SK-N-SH (cell line): Measurements from ENCODE around the gene SHROOM1. TPM values are rescaled to one million over a fixed set of nuclear protein-coding genes. Genes with fewer than 3 reads are reported as not detected.

ENCODE experiments used
- CTCF ChIA-PET: fragments of 300-600, 350-600 bp; formaldehyde crosslinking; extraction: SDS; loops from one replicate; lab custom pipeline; 2021; lab: Yijun Ruan, JAX
- POLR2A ChIA-PET: fragments of 350-600 bp; sonication (Branson Sonifier 250); formaldehyde crosslinking; extraction: SDS; loops from one replicate; lab custom pipeline; 2020; ENCODE audit warnings: antibody characterized with exemption, inconsistent platforms; lab: Yijun Ruan, JAX
- DNase-seq: peaks from one replicate; pipeline ENCODE4 v3.0.0; 2012
- H2AFZ ChIP-seq: fragments of 200-600 bp; sonication (generic); 2 replicates; pipeline ENCODE4 v1.8.1; 2016; ENCODE audit warnings: antibody characterized with exemption, mild to moderate bottlenecking, low read depth
- H3F3A ChIP-seq: fragments of 200-600 bp; sonication (generic); replicated peaks from 2 replicates; pipeline ENCODE3; 2016; ENCODE audit warnings: antibody characterized with exemption, mild to moderate bottlenecking; ENCODE audit not compliant: insufficient read depth
- H3K27ac ChIP-seq, 2 experiments: fragments of 200-500 bp in 1 of 2; fragments of 200-600 bp in 1 of 2; sonication (Bioruptor generic) in 1 of 2; sonication (generic), shearing (Covaris generic) in 1 of 2; 2 replicates each; pipeline versions ENCODE4 v1.5.1 to v1.6.1; 2014 to 2016; ENCODE audit warnings: low read depth in 2 of 2, inconsistent platforms in 1 of 2, low read length in 1 of 2, mild to moderate bottlenecking in 1 of 2, mixed read lengths in 1 of 2
- H3K27me3 ChIP-seq: fragments of 200-600 bp; sonication (generic), shearing (Covaris generic); 2 replicates; pipeline ENCODE4 v1.6.1; 2016; ENCODE audit warnings: mixed run types; ENCODE audit not compliant: insufficient read depth
- H3K36me3 ChIP-seq, 2 experiments: fragments of 200-500 bp in 1 of 2; fragments of 200-600 bp in 1 of 2; sonication (Bioruptor generic) in 1 of 2; sonication (generic) in 1 of 2; replicated peaks in 1 of 2; 2 replicates each; pipeline versions ENCODE3 to v1.5.1; 2014 to 2016; ENCODE audit warnings: low read length in 1 of 2, mild to moderate bottlenecking in 1 of 2; ENCODE audit not compliant: insufficient read depth in 2 of 2, control insufficient read depth in 1 of 2
- H3K4me1 ChIP-seq, 2 experiments: fragments of 200-500 bp in 1 of 2; fragments of 200-600 bp in 1 of 2; sonication (Bioruptor generic) in 1 of 2; sonication (generic), shearing (Covaris generic) in 1 of 2; 2 replicates each; pipeline versions ENCODE4 v1.5.1 to v1.6.1; 2014 to 2016; ENCODE audit warnings: low read depth in 1 of 2, low read length in 1 of 2, mixed run types in 1 of 2; ENCODE audit not compliant: insufficient read depth in 2 of 2, control insufficient read depth in 1 of 2
- H3K4me2 ChIP-seq: fragments of 200-600 bp; sonication (generic), shearing (Covaris generic); 2 replicates; pipeline ENCODE4 v1.6.1; 2017; ENCODE audit warnings: mixed run types
- H3K4me3 ChIP-seq, 2 experiments: fragments of 200-500 bp in 1 of 2; fragments of 200-600 bp in 1 of 2; sonication (Bioruptor generic) in 1 of 2; sonication (generic), shearing (Covaris generic) in 1 of 2; 2 replicates each; pipeline versions ENCODE4 v1.5.1 to v1.8.1; 2014 to 2016; ENCODE audit warnings: low read depth in 2 of 2, inconsistent platforms in 1 of 2, low read length in 1 of 2, mild to moderate bottlenecking in 1 of 2, mixed read lengths in 1 of 2, moderate library complexity in 1 of 2
- H3K79me2 ChIP-seq: fragments of 200-600 bp; sonication (generic); 2 replicates; pipeline ENCODE4 v1.8.1; 2017; ENCODE audit warnings: mild to moderate bottlenecking; ENCODE audit not compliant: insufficient read depth
- H3K9ac ChIP-seq: fragments of 200-600 bp; sonication (generic); 2 replicates; pipeline ENCODE4 v1.6.1; 2017; ENCODE audit warnings: mixed run types
- H3K9me2 ChIP-seq: fragments of 200-600 bp; sonication (generic); 2 replicates; pipeline ENCODE4 v1.6.1; 2017; ENCODE audit warnings: mixed run types
- H3K9me3 ChIP-seq: fragments of 200-600 bp; sonication (generic); 2 replicates; pipeline ENCODE4 v1.6.1; 2017; ENCODE audit warnings: mixed run types, mild to moderate bottlenecking, moderate library complexity
- H4K20me1 ChIP-seq: fragments of 200-600 bp; sonication (generic); 2 replicates; pipeline ENCODE4 v1.6.1; 2017; ENCODE audit warnings: mild to moderate bottlenecking, mixed run types; ENCODE audit not compliant: insufficient read depth
- CTCF ChIP-seq: fragments of 200-600 bp; sonication (generic); IDR thresholded peaks from 2 replicates; pipeline ENCODE4 v1.6.1; 2017; ENCODE audit warnings: antibody characterized with exemption, mild to moderate bottlenecking, moderate library complexity
- ELF1 ChIP-seq: IDR thresholded peaks from 2 replicates; pipeline ENCODE4 v1.4.0; 2012
- EP300 ChIP-seq, 2 experiments: IDR thresholded peaks; 2 replicates each; pipeline versions ENCODE4 v1.4.0 to v1.6.1; 2012; ENCODE audit warnings: borderline replicate concordance in 1 of 2, low read depth in 1 of 2, low read length in 1 of 2
- EZH2phosphoT487 ChIP-seq: fragments of 200-600 bp; sonication (generic); IDR thresholded peaks from 2 replicates; pipeline ENCODE4 v1.6.1; 2017; ENCODE audit warnings: low read depth, mixed run types, mild to moderate bottlenecking, antibody characterized with exemption, moderate library complexity, borderline replicate concordance
- FOSL2 ChIP-seq: IDR thresholded peaks from 2 replicates; pipeline ENCODE4 v1.4.0; 2012; ENCODE audit warnings: low read depth, mild to moderate bottlenecking, moderate library complexity, borderline replicate concordance
- FOXM1 ChIP-seq: IDR thresholded peaks from 2 replicates; pipeline ENCODE4 v1.4.0; 2012; ENCODE audit warnings: low read depth, mild to moderate bottlenecking
- GATA2 ChIP-seq: sonication (generic); formaldehyde crosslinking; IDR thresholded peaks from 2 replicates; pipeline ENCODE4 v1.5.0; 2020; ENCODE audit warnings: mild to moderate bottlenecking, missing genetic modification reagents
- NFIC ChIP-seq: IDR thresholded peaks from 2 replicates; pipeline ENCODE4 v1.4.0; 2012; ENCODE audit warnings: borderline replicate concordance
- NRF1 ChIP-seq: IDR thresholded peaks from 2 replicates; pipeline ENCODE4 v1.6.1; 2012; ENCODE audit warnings: low read depth, mild to moderate bottlenecking, low read length
- POLR2AphosphoS5 ChIP-seq: IDR thresholded peaks from 2 replicates; pipeline ENCODE4 v1.6.1; 2012; ENCODE audit warnings: low read depth, low read length
- RCOR1 ChIP-seq: fragments of 150-350 bp; IDR thresholded peaks from 2 replicates; pipeline ENCODE4 v1.6.1; 2017; ENCODE audit warnings: antibody characterized with exemption, low read length
- RXRA ChIP-seq: IDR thresholded peaks from 2 replicates; pipeline ENCODE4 v1.4.0; 2012; ENCODE audit warnings: low read depth, mild to moderate bottlenecking, borderline replicate concordance
- SIN3A ChIP-seq: IDR thresholded peaks from 2 replicates; pipeline ENCODE4 v1.6.1; 2012; ENCODE audit warnings: low read depth, mild to moderate bottlenecking, low read length, moderate library complexity, borderline replicate concordance
- SMC3 ChIP-seq: IDR thresholded peaks from 2 replicates; pipeline ENCODE4 v1.6.1; 2012; ENCODE audit warnings: low read depth, low read length, improper control_type of control experiment
- TCF12 ChIP-seq: IDR thresholded peaks from 2 replicates; pipeline ENCODE4 v1.4.0; 2012
- USF1 ChIP-seq: IDR thresholded peaks from 2 replicates; pipeline ENCODE4 v1.4.0; 2012; ENCODE audit warnings: low read depth, borderline replicate concordance
- USF2 ChIP-seq: fragments of 150-350 bp; IDR thresholded peaks from 2 replicates; pipeline ENCODE4 v1.6.1; 2017; ENCODE audit warnings: antibody characterized with exemption, low read length, low read depth, borderline replicate concordance
- YY1 ChIP-seq: IDR thresholded peaks from 2 replicates; pipeline ENCODE4 v1.4.0; 2012; ENCODE audit warnings: low read depth, mild to moderate bottlenecking
- ZBTB33 ChIP-seq: IDR thresholded peaks from 2 replicates; pipeline ENCODE4 v1.4.0; 2012; ENCODE audit warnings: low read depth, borderline replicate concordance
- WGBS: methylation state at CpG from one replicate; pipeline ENCODE4 v1.1.6; 2017; ENCODE audit warnings: low lambda C conversion rate; 5-methylcytosine and 5-hydroxymethylcytosine counted together
- polyA plus RNA-seq, 3 experiments: library from polyadenylated mRNA; depleted of rRNA; stranded (reverse); fragments of >200 nt; gene quantifications; 2 replicates each; pipeline ENCODE4 v1.2.3, GENCODE V29; 2012

SHROOM1 gene
- polyA plus RNA-seq, 1 of the 3 experiments (the other 2 are of a cell fraction), result 3.8 TPM

DNA sequence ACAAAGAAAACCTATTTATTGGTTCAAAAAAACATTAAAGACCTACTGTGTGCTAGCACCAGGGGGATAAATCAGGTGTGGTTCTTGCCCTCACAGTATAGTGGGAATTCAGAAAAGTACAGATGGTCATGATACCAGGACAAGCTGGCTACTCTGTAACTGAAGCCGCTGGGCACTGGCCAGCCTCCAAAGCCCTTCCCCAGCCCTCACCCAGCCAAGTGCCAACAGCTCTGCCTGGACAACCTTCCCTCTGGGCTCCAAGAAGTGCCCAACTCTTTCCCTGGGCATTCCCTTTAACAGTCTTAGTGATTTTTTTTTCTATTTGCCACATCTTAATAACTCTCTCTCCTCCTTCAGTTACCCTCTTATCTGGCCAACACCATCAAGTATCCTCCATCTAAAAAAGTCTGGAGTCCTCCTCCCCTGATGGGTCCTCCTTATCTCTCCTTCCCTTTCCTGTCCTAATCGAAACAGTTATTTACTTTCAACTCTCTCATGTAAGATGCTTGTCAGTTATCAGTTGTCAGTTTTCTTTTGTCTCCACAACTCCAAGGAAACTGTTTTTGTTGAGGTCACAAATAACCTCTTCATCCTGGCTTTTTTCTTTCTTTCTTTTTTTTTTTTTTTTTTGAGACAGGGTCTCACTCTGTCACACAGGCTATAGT lies 40.1 kb downstream of the SHROOM1 start:
- no peak overlapping the region for H3K4me3 ChIP-seq
- no peak overlapping the region for H2AFZ ChIP-seq
- no peaks in the 10 kb centered on the region for H3K9me3 ChIP-seq
- H3K9ac ChIP-seq, result no peak overlapping the region
- TF ChIP-seq ELF1, result no peak
- no peak for TF ChIP-seq SIN3A
- no peaks in the 10 kb centered on the region for H3K9me2 ChIP-seq
- ChIA-PET POLR2A (interaction anchor here (0.5 to 0.6 kb wide), 3 partner anchors 15 to 421 kb away, joined by 3 to 4 read pairs (median 3); partner anchors contain the start of gene SLC22A5), CTCF (interaction anchor here (0.7 to 1.3 kb wide), 3 partner anchors 29 to 263 kb away, joined by 3 to 5 read pairs (median 3); no protein-coding TSS in a partner anchor)
- no peak overlapping the region for H3K27ac ChIP-seq
- no peaks in the 10 kb centered on the region for H4K20me1 ChIP-seq
- 56% methylated on average over 2 of the region's 2 CpGs for WGBS
- peaks cover 0 to 17% of the 10 kb centered on the region in 2 experiments; a peak in 1 of 4 replicates for H3K4me1 ChIP-seq
- no peak for DNase-seq
- no peak overlapping the region for H3K4me2 ChIP-seq
- H3K79me2 ChIP-seq, result no peaks in the 10 kb centered on the region
- H3K27me3 ChIP-seq, result no peaks in the 10 kb centered on the region
- H3K36me3 ChIP-seq, result no peaks in the 10 kb centered on the region
- H3F3A ChIP-seq, result peaks cover 6% of the 10 kb centered on the region

DNA sequence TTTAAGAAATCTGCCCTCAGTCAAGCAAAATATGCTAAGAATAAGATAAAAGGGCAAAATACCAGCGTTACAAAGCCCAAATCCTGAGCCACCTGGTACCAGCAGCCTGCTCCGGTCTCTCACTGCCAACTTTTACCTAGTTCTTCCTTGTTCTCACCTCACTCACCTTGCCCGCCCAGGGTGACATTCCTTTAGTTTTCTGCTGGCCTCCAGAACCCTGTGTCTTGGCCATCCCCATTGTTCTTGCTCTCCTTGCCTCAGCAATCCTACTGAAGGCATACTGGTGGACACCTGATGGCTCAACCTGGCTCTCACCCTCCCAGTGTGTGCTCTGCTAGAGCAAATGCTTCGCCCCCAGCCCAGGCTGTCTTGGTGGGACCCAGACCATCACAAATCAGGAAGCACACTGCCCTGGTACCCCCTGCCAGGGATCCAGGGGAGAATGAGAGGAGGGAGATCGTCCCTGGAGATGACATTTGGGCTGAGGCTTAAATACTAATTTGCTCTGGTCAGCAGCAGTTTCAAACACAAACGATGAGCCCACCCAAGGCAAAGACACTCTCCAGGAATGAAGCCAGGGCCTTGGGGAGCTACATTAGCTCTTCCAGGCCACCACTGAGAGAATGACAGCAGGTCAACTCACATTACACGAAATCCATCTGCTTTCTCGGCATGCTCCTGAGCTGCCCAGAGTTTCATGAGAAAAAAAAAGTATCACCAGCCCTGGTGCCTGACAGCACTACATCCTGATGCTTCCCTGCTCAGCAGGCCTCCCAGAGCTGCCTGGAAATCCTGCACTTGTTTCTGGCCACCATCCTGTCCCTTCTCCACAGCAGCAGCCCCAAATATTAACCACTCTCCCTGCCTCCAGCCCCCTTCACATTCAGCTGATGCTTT lies 41.2 kb downstream of the SHROOM1 start:
- no peaks in the 10 kb centered on the region for H3K27me3 ChIP-seq
- H3K4me3 ChIP-seq, result no peak overlapping the region
- H3K9me2 ChIP-seq, result no peaks in the 10 kb centered on the region
- H3K4me1 ChIP-seq, result peaks cover 0 to 17% of the 10 kb centered on the region in 2 experiments; a peak in 1 of 4 replicates
- no peaks in the 10 kb centered on the region for H3K9me3 ChIP-seq
- no peaks in the 10 kb centered on the region for H3K36me3 ChIP-seq
- no peak overlapping the region for H2AFZ ChIP-seq
- ChIA-PET POLR2A (interaction anchor here (0.6 kb wide), 1 partner anchor 420 kb away, joined by 3 read pairs; the partner anchor contains the start of gene SLC22A5), CTCF (interaction anchor here (0.7 to 0.9 kb wide), 2 partner anchors 30 to 262 kb away, joined by 3 to 6 read pairs; no protein-coding TSS in a partner anchor)
- H3K27ac ChIP-seq, result peak overlapping the region in 1 of 2 experiments; percentile 34; a peak in 1 of 4 replicates
- no peaks in the 10 kb centered on the region for H3K79me2 ChIP-seq
- 81% methylated on average over 7 of the region's 8 CpGs for WGBS
- H3K9ac ChIP-seq, result no peak overlapping the region
- DNase-seq, result no peak
- no peak overlapping the region for H3K4me2 ChIP-seq
- H3F3A ChIP-seq, result peaks cover 6% of the 10 kb centered on the region
- no peaks in the 10 kb centered on the region for H4K20me1 ChIP-seq
- TF ChIP-seq EZH2phosphoT487 (no peak), RXRA (no peak), EP300 (IDR thresholded peaks at IDR 0.05; ENCODE audit: borderline replicate concordance in 1 of 2, low read depth in 1 of 2, low read length in 1 of 2) (no peak), POLR2AphosphoS5 (no peak), USF1 (no peak), YY1 (no peak), NRF1 (no peak), SIN3A (no peak), RCOR1 (no peak), FOXM1 (no peak), FOSL2 (no peak), GATA2 (CRISPR knock-in tag) (no peak), NFIC (no peak), TCF12 (no peak), USF2 (no peak), ZBTB33 (no peak), CTCF (no peak), SMC3 (no peak)
